CD4-positive, alpha-beta T cell treated with Interleukin-21 for 1 hour (primary cell): ENCODE measurements around the gene CNR1.

Source experiments
- DNase-seq: peaks from one replicate; pipeline ENCODE4 v3.0.0-alpha.2; 2020

CNR1 gene

DNA sequence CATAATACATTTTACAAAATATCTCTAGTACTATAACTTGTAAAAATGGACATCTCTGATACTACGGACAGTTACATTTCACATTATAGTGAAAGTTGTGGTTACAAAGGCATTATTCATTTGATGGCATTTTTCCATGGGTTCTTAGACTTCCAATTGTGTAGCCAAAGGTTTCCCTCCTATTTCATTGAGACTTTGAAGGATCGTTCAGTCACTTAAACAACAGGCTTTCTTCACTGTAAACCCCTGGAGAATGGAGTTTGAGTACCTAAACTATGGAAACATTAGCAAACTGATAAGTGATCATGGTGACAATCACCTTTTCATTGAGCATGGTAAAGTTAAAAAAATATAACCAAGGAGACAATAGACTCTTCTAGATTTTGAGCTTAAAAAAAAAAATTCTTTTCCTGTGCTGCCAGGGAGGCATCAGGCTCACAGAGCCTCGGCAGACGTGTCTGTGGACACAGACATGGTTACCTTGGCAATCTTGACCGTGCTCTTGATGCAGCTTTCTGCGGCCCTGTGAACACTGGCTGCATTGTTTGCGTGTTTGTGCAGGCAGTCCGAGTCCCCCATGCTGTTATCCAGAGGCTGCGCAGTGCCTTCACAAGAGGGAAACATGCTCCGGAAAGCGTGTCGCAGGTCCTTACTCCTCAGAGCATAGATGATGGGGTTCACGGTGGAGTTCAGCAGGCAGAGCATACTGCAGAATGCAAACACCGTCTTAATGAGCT, 22.6 kb downstream of the CNR1 start:
- DNase-seq: no peak

DNA sequence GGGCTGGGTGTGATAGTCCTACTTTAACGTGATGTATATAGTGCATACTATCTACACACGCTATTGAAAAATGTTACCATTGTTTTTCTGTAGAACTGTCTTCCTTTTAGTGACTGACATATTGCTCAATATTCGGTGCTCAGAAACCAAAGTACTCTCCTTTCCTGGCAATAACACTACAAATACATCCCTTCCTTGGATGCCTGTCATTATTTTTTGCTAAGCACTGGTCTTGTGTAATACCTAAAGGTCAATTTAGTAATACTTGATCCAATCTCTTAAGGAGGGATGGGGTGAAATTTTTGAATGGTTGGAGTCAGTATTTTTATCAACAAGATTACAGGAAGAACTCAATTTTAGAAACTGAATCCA, 23.9 kb downstream of the CNR1 start:
- no peak for DNase-seq

DNA sequence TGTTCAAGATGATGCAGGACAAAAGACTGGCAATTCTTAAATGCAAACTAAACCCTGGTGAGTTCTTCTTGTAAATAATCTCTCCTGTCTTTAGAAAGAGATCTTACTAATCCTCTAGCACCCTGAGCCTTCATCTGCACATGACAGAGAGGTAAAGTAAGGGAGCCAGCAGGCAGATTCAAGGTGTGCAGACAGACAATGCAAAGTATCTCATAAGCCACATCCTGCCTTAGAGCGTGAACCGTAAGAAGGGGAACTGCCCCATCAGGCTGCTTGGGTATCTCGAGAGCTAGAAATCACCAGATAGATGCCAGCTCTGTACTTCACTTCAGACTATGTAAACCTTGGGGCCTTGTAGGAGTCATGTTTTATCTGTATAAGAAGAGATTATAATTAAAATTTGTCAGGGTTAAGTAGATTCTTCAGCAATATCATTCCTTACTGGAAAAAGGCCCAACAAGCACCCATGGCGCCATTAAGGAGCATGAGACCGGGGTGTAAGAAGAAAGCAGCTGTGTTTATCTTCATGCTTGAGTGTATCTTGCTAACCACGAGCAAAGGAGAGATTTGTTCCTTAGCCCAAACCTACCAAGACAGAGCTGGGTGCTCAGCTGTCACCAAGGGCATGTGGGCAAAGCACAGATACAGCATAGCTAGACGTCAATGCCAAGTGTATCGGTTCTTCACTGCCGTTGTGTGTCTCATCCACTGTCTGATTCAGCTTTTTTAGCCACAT, 24.4 kb downstream of the CNR1 start:
- DNase-seq: no peak

DNA sequence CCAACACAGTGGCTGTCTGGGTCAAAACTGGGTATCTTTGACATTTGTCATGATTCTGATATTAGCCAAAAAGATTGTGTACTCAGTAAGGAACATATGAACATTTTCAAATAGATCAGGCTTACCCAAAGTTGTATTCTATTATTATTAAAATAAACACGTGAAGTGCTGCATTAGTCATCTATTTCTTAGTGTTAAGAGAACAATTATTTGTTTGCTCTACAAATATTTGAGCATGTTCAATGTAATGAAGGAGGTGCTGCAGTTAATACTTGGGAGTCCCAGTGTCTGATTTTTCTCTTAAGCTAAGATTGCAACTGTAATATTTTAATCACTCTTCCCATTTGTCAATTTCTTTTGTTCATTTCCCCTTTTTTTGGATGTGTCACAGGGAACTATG, 28.2 kb downstream of the CNR1 start:
- no peak for DNase-seq

DNA sequence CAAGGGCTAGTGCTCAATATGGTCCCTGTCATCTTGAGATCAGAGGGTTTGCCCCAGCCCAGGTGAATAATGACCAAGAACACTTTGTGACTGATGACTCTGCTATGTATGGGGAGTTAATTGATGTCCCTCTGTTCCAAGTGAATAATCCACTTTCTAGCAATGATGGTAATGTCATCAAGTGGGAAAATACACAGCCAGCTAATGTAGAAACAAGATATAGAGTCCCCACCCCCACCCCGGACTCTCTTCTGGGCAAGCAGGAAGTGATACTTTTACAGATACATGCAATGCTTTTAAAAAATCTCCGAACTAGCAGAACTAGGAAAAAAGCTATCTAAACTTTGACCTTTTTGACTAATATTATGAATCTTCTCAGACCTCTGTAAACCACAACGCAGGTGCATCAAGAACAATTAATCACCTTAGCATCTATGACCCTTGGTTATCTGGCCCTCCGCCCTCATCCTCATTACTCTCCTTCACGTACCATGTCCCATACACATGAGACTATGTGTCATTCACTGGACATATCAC, 30.5 kb downstream of the CNR1 start:
- DNase-seq: no peak

DNA sequence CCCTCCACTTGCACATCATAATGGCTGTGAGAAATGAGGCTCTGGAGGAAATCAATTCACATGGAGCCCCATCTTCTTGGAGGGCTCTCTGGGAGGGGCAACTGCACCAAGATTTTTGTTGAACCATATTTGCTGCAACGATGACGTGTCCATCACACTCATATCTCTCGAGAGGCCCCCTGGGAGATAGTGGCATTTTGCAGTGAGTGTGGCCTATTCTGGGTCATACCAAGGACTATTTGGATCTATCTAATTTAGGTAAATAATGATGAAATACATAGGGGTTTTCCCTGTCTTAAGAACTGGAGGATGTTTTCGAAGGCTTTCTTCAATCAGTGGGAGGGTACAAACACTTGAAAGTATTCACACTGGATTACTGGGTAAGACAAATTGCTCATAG, 31.6 kb downstream of the CNR1 start:
- no peak for DNase-seq

DNA sequence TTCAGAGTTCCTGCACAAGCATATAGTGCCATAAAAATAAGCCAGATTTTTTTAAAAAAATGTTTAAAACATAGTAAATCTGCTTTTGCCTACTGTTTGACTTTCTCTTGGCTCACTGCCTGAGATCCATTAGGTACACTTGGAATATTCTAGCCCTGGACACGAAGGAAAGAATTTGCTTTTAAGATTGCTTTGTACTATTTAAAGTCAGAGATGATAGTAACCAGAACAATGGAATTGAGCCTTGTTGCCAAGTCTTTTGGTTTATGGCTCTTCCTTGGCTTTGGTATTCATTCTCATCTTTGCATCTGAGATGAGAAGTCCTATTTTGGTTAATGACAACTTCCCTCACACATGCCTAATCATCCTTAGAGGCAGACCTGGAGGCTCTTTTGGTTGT, 32.4 kb downstream of the CNR1 start:
- DNase-seq: no peak

DNA sequence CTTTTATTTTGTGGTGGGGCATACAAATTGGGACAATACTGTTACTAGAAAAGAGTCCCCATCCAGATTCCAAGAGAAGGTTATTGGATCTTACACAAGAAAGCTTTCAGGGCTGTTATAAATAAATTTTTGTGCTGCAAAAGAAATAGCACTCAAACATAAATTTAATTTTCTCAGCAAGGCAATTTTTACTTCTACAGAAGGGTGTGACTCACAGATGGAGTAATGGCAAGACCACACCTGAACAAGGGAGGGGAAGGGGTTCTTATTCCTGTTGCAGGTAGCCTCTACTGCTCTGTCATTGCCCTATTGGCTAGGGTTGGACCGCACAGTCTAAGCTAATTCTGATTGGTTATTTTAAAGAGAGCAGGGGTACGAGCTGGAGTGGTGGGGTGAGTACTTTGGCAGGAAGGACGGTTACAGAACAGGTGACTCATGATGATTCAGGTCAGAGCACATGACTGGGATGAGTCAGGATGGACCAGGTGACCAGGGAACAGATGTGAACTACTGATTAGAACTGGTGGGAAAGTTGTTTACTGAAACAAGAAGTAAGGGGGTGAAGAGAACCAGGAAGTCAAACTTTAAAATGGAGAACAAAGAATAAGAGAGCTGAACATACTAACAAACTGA, 41.1 kb downstream of the CNR1 start:
- DNase-seq: no peak

DNA sequence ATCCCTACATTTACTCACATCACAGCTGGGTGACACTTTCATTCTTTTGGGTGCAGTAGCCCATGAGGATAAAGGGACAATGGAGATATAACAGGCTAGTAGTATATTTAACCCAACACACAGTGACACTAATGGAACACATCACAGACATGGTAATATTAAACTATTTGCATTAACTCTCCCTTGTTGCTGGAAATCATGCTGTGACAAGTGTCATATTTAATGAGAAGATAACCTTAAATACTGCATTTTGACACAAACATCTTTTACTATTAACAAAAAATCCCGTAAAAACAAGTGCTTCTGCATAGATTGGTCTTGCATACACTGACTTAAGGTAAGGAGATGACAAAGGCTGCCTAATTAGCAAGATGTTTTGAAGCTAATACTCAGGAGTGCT, 45.5 kb downstream of the CNR1 start:
- DNase-seq: no peak

DNA sequence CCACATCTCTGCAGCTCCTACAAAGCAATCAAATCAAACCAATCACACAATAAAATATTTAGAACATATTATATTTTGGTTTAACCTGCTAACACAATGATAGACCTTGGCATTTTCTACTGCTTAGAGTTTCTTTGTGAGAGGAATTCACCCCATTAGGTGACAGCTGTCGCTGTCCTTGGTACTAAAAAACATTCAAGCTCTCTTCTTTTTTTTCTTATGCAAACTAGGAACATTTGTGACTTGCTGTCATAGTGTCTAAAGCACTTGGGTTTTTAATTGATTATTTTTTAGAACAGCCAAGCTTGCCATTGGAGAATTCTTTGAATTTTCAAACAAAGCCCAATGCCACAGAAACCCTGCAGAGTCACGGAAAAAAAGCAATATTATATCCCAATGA, 46.4 kb downstream of the CNR1 start:
- DNase-seq: no peak

DNA sequence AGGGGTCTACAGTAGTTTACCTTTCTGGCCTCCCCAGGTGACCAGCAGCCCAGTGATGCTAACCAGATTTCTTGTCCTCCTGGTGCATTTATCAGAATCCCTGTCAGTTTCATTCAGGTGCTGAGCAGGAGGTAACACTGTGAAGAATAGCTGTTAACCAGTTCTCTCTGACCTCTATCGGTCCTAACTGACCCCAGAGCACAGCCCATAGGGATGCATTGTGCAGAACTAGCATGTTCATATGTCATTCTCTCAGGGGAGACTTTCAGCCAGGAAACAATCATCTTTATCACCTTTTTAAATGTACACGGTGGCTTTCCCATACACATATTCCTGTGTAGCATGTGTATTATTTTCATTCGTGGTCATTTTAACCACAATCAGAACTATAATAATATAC, 49.9 kb downstream of the CNR1 start:
- DNase-seq: no peak

DNA sequence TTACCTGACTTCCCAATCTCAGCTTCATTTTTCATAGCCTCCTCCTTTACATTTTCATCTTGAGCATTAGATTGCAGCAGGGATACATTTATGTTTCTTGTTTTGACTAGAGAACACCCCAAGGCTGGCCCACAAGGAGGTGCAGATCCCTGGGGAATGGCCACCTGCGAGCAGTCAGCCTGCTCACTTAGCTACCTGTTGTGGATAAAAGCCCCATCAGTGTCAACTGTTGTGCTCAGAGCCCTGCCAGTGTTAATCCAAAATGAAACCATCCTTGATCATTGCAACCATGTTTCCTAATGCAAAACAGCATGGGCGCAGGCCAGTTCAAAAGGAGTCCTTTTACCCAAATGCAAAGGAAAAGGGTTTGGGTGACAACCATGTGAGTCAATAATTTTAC, 50.8 kb downstream of the CNR1 start:
- no peak for DNase-seq

DNA sequence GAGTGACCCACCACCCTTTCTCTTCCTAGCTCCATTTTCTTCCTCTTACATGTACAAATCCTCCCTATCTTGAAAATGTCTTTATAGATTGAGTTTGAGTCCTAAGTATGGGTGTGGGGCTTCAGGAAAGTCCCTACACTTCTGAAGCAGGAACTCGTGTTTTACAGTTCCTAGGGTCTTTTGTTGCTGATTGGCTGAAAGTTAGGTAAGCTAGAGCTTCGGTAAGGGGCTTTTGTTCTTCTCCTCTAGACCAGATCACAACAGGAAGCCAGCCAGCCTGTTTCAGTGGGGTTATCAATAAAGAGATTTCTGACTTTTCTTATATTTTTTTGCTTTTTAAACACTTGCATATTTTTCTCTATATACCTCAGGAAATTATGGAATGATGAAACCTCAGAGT, 51.3 kb downstream of the CNR1 start:
- no peak for DNase-seq

DNA sequence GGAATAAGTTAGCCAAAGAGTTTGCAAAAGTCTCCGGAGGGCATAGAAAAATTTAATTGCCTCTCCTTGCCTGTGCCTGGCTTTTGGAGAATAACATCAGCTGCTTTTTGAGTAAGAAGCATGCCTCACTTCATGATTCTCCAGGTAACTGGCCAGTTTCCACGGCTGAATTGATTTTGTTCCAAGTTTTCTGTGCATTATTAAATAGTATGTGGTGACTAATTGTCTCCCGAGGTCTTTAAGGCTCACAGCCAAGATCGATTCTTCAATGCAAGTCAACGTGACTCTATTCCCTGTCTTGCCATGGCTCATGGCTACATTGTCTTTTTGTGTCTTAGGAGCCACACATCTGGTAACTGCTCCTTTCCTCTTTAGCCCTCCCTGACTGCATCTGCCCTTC, 54.2 kb downstream of the CNR1 start:
- DNase-seq: no peak

DNA sequence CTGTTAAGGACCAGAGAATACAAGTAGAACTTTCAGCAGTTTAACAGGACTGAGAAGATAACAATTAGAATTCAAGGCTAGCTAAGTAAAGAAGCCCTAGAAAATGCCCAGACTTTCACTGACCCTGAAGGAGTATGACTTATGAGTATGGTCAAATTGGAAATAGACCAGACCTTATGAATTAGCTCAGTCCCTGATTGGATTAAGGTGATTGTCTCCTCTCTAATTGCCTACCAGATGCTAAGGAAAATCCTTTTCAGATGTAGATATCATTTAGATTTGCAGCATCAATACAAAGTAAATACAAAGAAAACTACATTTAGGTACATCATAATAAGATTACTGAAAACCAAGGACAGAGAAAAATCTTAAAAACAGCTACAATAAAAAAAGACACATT, 58.9 kb downstream of the CNR1 start:
- DNase-seq: no peak

DNA sequence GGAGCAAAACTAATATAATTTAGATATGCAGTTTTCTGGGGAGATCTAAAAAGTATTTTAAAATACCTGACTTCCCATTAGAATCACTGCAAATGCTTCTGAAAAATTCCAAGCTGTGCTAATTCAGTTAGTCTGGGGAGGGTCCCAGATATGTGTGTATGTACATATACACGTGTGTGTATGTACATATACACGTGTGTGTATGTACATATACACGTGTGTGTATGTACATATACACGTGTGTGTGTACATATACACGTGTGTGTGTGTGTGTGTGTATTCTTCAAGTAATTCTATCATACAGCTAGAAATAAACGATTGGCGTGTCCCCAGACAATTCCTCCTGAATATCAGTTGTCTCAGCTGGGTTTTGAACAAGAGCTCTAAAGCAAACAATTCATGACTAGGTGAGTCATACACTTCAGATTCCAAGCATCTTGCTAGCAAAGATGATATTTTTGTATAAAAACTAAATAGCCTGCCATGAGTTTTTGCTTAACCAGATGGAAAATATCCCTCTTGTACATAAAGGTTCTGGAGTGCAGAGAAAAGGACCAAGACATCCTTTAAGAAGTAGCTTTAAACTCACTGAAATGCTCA, 60.3 kb downstream of the CNR1 start:
- no peak for DNase-seq
